ENCODE measurements around the gene HIF3A.
"Not testable (repeated sequence)": the region's sequence is repeated elsewhere in the genome, so short reads cannot be mapped to it uniquely, and the experiment has no call there.

HIF3A gene

GRCh38 chr19:46295401-46296201, 1.2 kb upstream of the HIF3A start:
- DNase-seq = no peak

GRCh38 chr19:46296202-46296480, 701 bp upstream of the HIF3A start:
- no peak for DNase-seq

- no peak for DNase-seq
Observed at GRCh38 chr19:46297700-46298478, 1.0 kb downstream of the HIF3A start.

GRCh38 chr19:46298479-46299003, 1.7 kb downstream of the HIF3A start:
- no peak for DNase-seq

- DNase-seq = no peak
Observed at GRCh38 chr19:46299004-46299509, 2.2 kb downstream of the HIF3A start.

- no peak for DNase-seq
Observed at GRCh38 chr19:46299695-46300094, 2.9 kb downstream of the HIF3A start.

- no peak for DNase-seq
Observed at GRCh38 chr19:46303322-46303690, 6.5 kb downstream of the HIF3A start.

- DNase-seq = no peak
Observed at GRCh38 chr19:46303691-46304397, 7.0 kb downstream of the HIF3A start.

GRCh38 chr19:46306501-46306900, 9.7 kb downstream of the HIF3A start:
- DNase-seq = no peak

- DNase-seq = no peak
Observed at GRCh38 chr19:46308510-46308909, 11.7 kb downstream of the HIF3A start.

- DNase-seq = no peak
Observed at GRCh38 chr19:46309056-46309455, 12.2 kb downstream of the HIF3A start.

- no peak for DNase-seq
Observed at GRCh38 chr19:46311444-46311843, 14.6 kb downstream of the HIF3A start.

GRCh38 chr19:46313540-46314469, 17.0 kb downstream of the HIF3A start:
- DNase-seq = not testable (repeated sequence)

GRCh38 chr19:46317339-46317738, 20.5 kb downstream of the HIF3A start:
- DNase-seq = no peak

GRCh38 chr19:46319613-46320012, 22.8 kb downstream of the HIF3A start:
- DNase-seq = no peak

- DNase-seq = no peak
Observed at GRCh38 chr19:46320559-46320958, 23.7 kb downstream of the HIF3A start.

GRCh38 chr19:46321653-46322052, 24.8 kb downstream of the HIF3A start:
- DNase-seq = no peak

GRCh38 chr19:46323227-46323626, 26.4 kb downstream of the HIF3A start:
- not testable (repeated sequence) for DNase-seq

GRCh38 chr19:46324277-46324676, 27.4 kb downstream of the HIF3A start:
- DNase-seq = no peak

- DNase-seq = no peak
Observed at GRCh38 chr19:46326608-46327007, 29.8 kb downstream of the HIF3A start.

- DNase-seq = no peak
Observed at GRCh38 chr19:46328079-46328478, 31.2 kb downstream of the HIF3A start.

- DNase-seq = no peak
Observed at GRCh38 chr19:46330319-46330918, 33.6 kb downstream of the HIF3A start.

All from stimulated activated CD8-positive, alpha-beta memory T cell treated with anti-CD3 and anti-CD28 coated beads, Interleukin-4, amount 100 ng/mL, for 48 hours (primary cell).